Measurements from ENCODE around the gene HEG1. TPM values are rescaled to one million over a fixed set of nuclear protein-coding genes. Genes with fewer than 3 reads are reported as not detected.
A peak's percentile ranks its signal among the peaks of the same experiment; 100 is the strongest.

HEG1 gene
- total and polyA plus RNA-seq, 2 of the 8 experiments (the other 6 are each of a cell fraction or from before 2014, with no cell fraction given) = 5.3 to 9.7 TPM

GRCh38 chr3:125037498-125038150, 18.2 kb downstream of the HEG1 start:
- Histone ChIP-seq H3K4me1 (replicated peaks in 1 of 4; ENCODE audit: control insufficient read depth in 3 of 4, insufficient read depth in 4 of 4, low read length in 3 of 4) (peaks cover 10 to 20% (median 12%) of the 10 kb centered on the region in 4 experiments), H3K79me2 (ENCODE audit: control insufficient read depth in 1 of 2, insufficient read depth in 2 of 2, low read length in 2 of 2) (peaks cover 0 to 7% of the 10 kb centered on the region in 2 experiments; a peak in 2 of 4 replicates)

More at GRCh38 chr3:125037498-125038150, 18.2 kb downstream of the HEG1 start:
- Histone ChIP-seq H2AK5ac (ENCODE audit: low read depth, low read length) (no peak overlapping the region), H4K20me1 (replicated peaks in 1 of 2; ENCODE audit: control insufficient read depth in 1 of 2, insufficient read depth in 2 of 2, low read length in 2 of 2) (no peaks in the 10 kb centered on the region), H3K9ac (replicated peaks in 1 of 4; ENCODE audit: extremely low read depth in 1 of 4, low read depth in 3 of 4, low read length in 3 of 4) (no peak overlapping the region), H2BK5ac (ENCODE audit: low read depth, low read length) (no peak overlapping the region), H3K23ac (ENCODE audit: insufficient read length) (no peak overlapping the region), H3K4ac (replicated peaks; ENCODE audit: insufficient read length, low read depth, low read length) (no peak overlapping the region), H2BK12ac (ENCODE audit: low read depth, low read length) (no peak overlapping the region), H4K8ac (ENCODE audit: extremely low read depth, insufficient read depth, low read length) (no peak overlapping the region), H4K5ac (ENCODE audit: insufficient read length, low read depth, low read length) (no peak overlapping the region), H2BK20ac (ENCODE audit: low read length) (no peak overlapping the region), H3K79me1 (ENCODE audit: low read depth, low read length) (0 out of 2 replicates have a peak, but pooled peaks cover 3% of the 10 kb centered on the region), H3K56ac (replicated peaks; ENCODE audit: insufficient read length, low read depth, low read length) (no peak overlapping the region), H2BK120ac (replicated peaks; ENCODE audit: low read depth, low read length) (no peak overlapping the region), H3K23me2 (ENCODE audit: low read depth, low read length) (no peaks in the 10 kb centered on the region), H3K27ac (ENCODE audit: low read depth, low read length) (no peak overlapping the region), H3K27me3 (replicated peaks in 1 of 4; ENCODE audit: control insufficient read depth in 3 of 4, extremely low read depth in 1 of 4, insufficient read depth in 3 of 4, low read length in 3 of 4) (no peaks in the 10 kb centered on the region), H3K14ac (ENCODE audit: insufficient read length) (no peak overlapping the region), H4K91ac (replicated peaks; ENCODE audit: insufficient read length, low read length) (peak overlapping the region; percentile 39), H2AFZ (ENCODE audit: low read length) (no peak overlapping the region), H3K4me2 (ENCODE audit: insufficient read depth in 1 of 2, low read depth in 2 of 2, low read length in 2 of 2) (no peak overlapping the region), H3K9me3 (ENCODE audit: insufficient read depth in 2 of 2, low read depth in 1 of 2, low read length in 1 of 2) (0 out of 4 replicates have a peak, but pooled peaks cover 0 to 3% of the 10 kb centered on the region in 2 experiments), H3K36me3 (ENCODE audit: control insufficient read depth in 2 of 4, insufficient read depth in 4 of 4, low read length in 3 of 4) (no peaks in the 10 kb centered on the region), H3K18ac (ENCODE audit: extremely low read depth, low read length) (no peak overlapping the region), H2BK15ac (ENCODE audit: low read length) (no peak overlapping the region), H3K4me3 (ENCODE audit: extremely low read depth in 1 of 4, insufficient read depth in 2 of 4, low read depth in 3 of 4, low read length in 4 of 4) (no peak overlapping the region)
- CTCF ChIA-PET (ENCODE audit: partially characterized antibody) = interaction anchor here (0.6 to 1.1 kb wide), 3 partner anchors 11 to 90 kb away, joined by 3 to 4 read pairs (median 3); no protein-coding TSS in a partner anchor
- TF ChIP-seq RFX5 (IDR thresholded peaks at IDR 0.05; ENCODE audit: borderline replicate concordance, low read depth, low read length) = no peak
- TF ChIP-seq KDM5A (IDR thresholded peaks at IDR 0.05; ENCODE audit: low read length) = no peak
- TF ChIP-seq GTF2F1 (IDR thresholded peaks at IDR 0.05; ENCODE audit: borderline replicate concordance, low read depth, low read length) = no peak
- TF ChIP-seq HDAC2 (IDR thresholded peaks at IDR 0.05; ENCODE audit: borderline replicate concordance in 1 of 2, low read depth in 2 of 2, low read length in 2 of 2) = no peak
- TF ChIP-seq TAF1 (IDR thresholded peaks at IDR 0.05; ENCODE audit: low read depth, low read length) = no peak
- POLR2A ChIA-PET (ENCODE audit: partially characterized antibody) = interaction anchor here (1.1 kb wide), 1 partner anchor 105 kb away, joined by 3 read pairs; no protein-coding TSS in a partner anchor
- 100% methylated on average over 2 of the region's 2 CpGs; no CpG with 5 or more reads in 1 of the 2 experiments for WGBS, 2 experiments (ENCODE audit: extremely low coverage in 1 of 2, insufficient coverage in 1 of 2, insufficient read length in 1 of 2, insufficient replicate concordance in 2 of 2, low coverage in 1 of 2, low lambda C conversion rate in 2 of 2, missing lambda C conversion rate in 1 of 2)
- FAIRE-seq = no peak
- DNase-seq (ENCODE audit: low read depth in 1 of 2, low spot score in 2 of 2) = no peak

Data from H1 (cell line).